Central memory CD8-positive, alpha-beta T cell (primary cell): ENCODE measurements around the gene UBE2D2.
"Not testable (repeated sequence)": the region's sequence is repeated elsewhere in the genome, so short reads cannot be mapped to it uniquely, and the experiment has no call there.

Experiments used
- ATAC-seq: fragments of 150-1000 bp; cut with Tn5 transposase; replicated peaks from 2 replicates; pipeline ENCODE4 v1.10.0; 2022; ENCODE audit warnings: mild to moderate bottlenecking, moderate FRiP score, moderate number of reproducible peaks; ENCODE audit not compliant: poor library complexity, severe bottlenecking; ENCODE audit errors: extremely low read depth
- DNase-seq, 2 donors: peaks; one replicate each; pipeline ENCODE4 v3.0.0; 2021; ENCODE audit warnings: low spot score in 2 of 2
- H3K27ac Mint-ChIP-seq: one replicate; pipeline ENCODE4 v1.8.0; 2022; ENCODE audit warnings: low read depth, mild to moderate bottlenecking, moderate library complexity, mixed read lengths
- H3K27me3 Mint-ChIP-seq: one replicate; pipeline ENCODE4 v1.8.0; 2022; ENCODE audit warnings: mixed read lengths
- H3K36me3 Mint-ChIP-seq: one replicate; pipeline ENCODE4 v1.8.0; 2022; ENCODE audit warnings: mild to moderate bottlenecking, moderate library complexity, mixed read lengths; ENCODE audit not compliant: insufficient read depth
- H3K4me1 Mint-ChIP-seq: one replicate; pipeline ENCODE4 v1.8.0; 2022; ENCODE audit warnings: mixed read lengths
- H3K4me3 Mint-ChIP-seq: one replicate; pipeline ENCODE4 v1.8.0; 2022; ENCODE audit warnings: mild to moderate bottlenecking, moderate library complexity, mixed read lengths
- H3K9me3 Mint-ChIP-seq: one replicate; pipeline ENCODE4 v1.8.0; 2022; ENCODE audit warnings: mixed read lengths

UBE2D2 gene

GRCh38 chr5:139560752-139561654 lies at the start of gene UBE2D2:
TSS of gene UBE2D2 (plus strand) at chr5:139561339. CDS start at chr5:139561792, 453 bp downstream.
- DNase-seq (peak; percentile 94), ATAC-seq (peak; percentile 89)
- Mint-ChIP-seq H3K9me3 (no peaks in the 10 kb centered on the region), H3K4me3 (peak within 1 kb of the TSS; percentile 95), H3K27ac (peak within 1 kb of the TSS; percentile 95), H3K27me3 (no peaks in the 10 kb centered on the region), H3K4me1 (peaks cover 29% of the 10 kb centered on the region), H3K36me3 (peaks cover 26% of the 10 kb centered on the region)

- Mint-ChIP-seq H3K4me3 (peak overlapping the region; percentile 71), H3K36me3 (peaks cover 2% of the 10 kb centered on the region), H3K27ac (no peak overlapping the region), H3K27me3 (no peaks in the 10 kb centered on the region), H3K9me3 (no peaks in the 10 kb centered on the region), H3K4me1 (peaks cover 44% of the 10 kb centered on the region)
- ATAC-seq (no peak), DNase-seq (no peak)
Measured at GRCh38 chr5:139512786-139513390, 48.3 kb upstream of the UBE2D2 start.

- H3K9me3 Mint-ChIP-seq, H3K27ac Mint-ChIP-seq, H3K27me3 Mint-ChIP-seq, H3K36me3 Mint-ChIP-seq, H3K4me3 Mint-ChIP-seq: not testable (repeated sequence)
- ATAC-seq = peak; percentile 53
- DNase-seq = peak; percentile 61 to 63
- H3K4me1 Mint-ChIP-seq = peaks cover 49% of the 10 kb centered on the region
Measured at GRCh38 chr5:139513434-139513833, 47.7 kb upstream of the UBE2D2 start.

- DNase-seq (no peak), ATAC-seq (no peak)
- Mint-ChIP-seq H3K4me3 (no peak overlapping the region), H3K9me3 (no peaks in the 10 kb centered on the region), H3K27me3 (no peaks in the 10 kb centered on the region), H3K4me1 (peaks cover 54% of the 10 kb centered on the region), H3K36me3 (peaks cover 5% of the 10 kb centered on the region), H3K27ac (no peak overlapping the region)
Measured at GRCh38 chr5:139513852-139514485, 47.2 kb upstream of the UBE2D2 start.

- Mint-ChIP-seq H3K4me3 (no peak overlapping the region), H3K36me3 (peaks cover 5% of the 10 kb centered on the region), H3K9me3 (no peaks in the 10 kb centered on the region), H3K4me1 (peaks cover 57% of the 10 kb centered on the region), H3K27ac (no peak overlapping the region), H3K27me3 (no peaks in the 10 kb centered on the region)
- DNase-seq = no peak
- no peak for ATAC-seq
Measured at GRCh38 chr5:139514486-139514856, 46.7 kb upstream of the UBE2D2 start.

GRCh38 chr5:139517683-139518564 lies 43.2 kb upstream of the UBE2D2 start:
- ATAC-seq (peak; percentile 94), DNase-seq (peak; percentile 79 to 87)
- Mint-ChIP-seq H3K27me3 (no peaks in the 10 kb centered on the region), H3K27ac (peak overlapping the region; percentile 69), H3K36me3 (peaks cover 5% of the 10 kb centered on the region), H3K4me3 (peak overlapping the region; percentile 83), H3K4me1 (peaks cover 28% of the 10 kb centered on the region), H3K9me3 (no peaks in the 10 kb centered on the region)

GRCh38 chr5:139523635-139524445 lies 37.3 kb upstream of the UBE2D2 start:
- Mint-ChIP-seq H3K4me3 (no peak overlapping the region), H3K27ac (no peak overlapping the region), H3K27me3 (no peaks in the 10 kb centered on the region), H3K4me1 (peaks cover 5% of the 10 kb centered on the region), H3K36me3 (no peaks in the 10 kb centered on the region), H3K9me3 (no peaks in the 10 kb centered on the region)
- ATAC-seq (no peak), DNase-seq (no peak)

GRCh38 chr5:139524446-139524845 lies 36.7 kb upstream of the UBE2D2 start:
- Mint-ChIP-seq H3K27me3 (no peaks in the 10 kb centered on the region), H3K9me3 (no peaks in the 10 kb centered on the region), H3K4me1 (no peaks in the 10 kb centered on the region), H3K36me3 (no peaks in the 10 kb centered on the region), H3K27ac (no peak overlapping the region), H3K4me3 (no peak overlapping the region)
- DNase-seq = no peak
- no peak for ATAC-seq

GRCh38 chr5:139524940-139525585 lies 36.1 kb upstream of the UBE2D2 start:
- Mint-ChIP-seq H3K27ac (no peak overlapping the region), H3K4me3 (no peak overlapping the region)

GRCh38 chr5:139525586-139526308 lies 35.4 kb upstream of the UBE2D2 start:
- H3K4me3 Mint-ChIP-seq, H3K4me1 Mint-ChIP-seq, H3K27me3 Mint-ChIP-seq, ATAC-seq, DNase-seq, H3K9me3 Mint-ChIP-seq, H3K36me3 Mint-ChIP-seq, H3K27ac Mint-ChIP-seq: not testable (repeated sequence)

More at GRCh38 chr5:139524940-139525585, 36.1 kb upstream of the UBE2D2 start:
- DNase-seq (no peak), ATAC-seq (no peak)
- Mint-ChIP-seq H3K27me3 (no peaks in the 10 kb centered on the region), H3K4me1 (no peaks in the 10 kb centered on the region), H3K36me3 (no peaks in the 10 kb centered on the region), H3K9me3 (no peaks in the 10 kb centered on the region)
